GM10266 (cell line): ENCODE results near the gene FOXC1.

Experiments used
- DNase-seq: peaks from one replicate; pipeline ENCODE4 v3.0.0; 2012; ENCODE audit errors: extremely low spot score
- CTCF ChIP-seq: IDR thresholded peaks from 2 replicates; pipeline ENCODE4 v1.5.1; 2012; ENCODE audit warnings: mild to moderate bottlenecking, low read depth; ENCODE audit not compliant: control insufficient read depth, insufficient read depth; ENCODE audit errors: missing control alignments

FOXC1 gene

DNA sequence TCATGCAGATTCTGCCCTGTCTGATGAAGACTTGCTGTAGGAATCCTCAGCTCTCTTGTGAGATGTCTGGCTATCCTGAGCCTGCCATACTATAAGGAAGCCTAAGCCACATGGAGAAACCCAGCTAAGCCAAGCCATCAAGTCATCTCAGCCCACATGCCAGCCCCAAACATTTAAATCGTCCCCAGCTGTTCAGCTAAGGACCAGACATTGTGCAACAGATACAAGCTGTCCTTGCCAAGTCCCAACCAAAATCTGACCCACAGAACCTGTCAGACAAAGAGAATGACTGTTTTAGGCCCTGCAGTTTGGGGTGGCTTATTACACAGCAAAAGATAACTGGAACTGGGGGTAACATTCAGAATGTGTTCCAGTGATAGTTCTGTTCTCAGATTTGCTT lies 36.8 kb upstream of the FOXC1 start:
- TF ChIP-seq CTCF, result no peak
- DNase-seq, result no peak

DNA sequence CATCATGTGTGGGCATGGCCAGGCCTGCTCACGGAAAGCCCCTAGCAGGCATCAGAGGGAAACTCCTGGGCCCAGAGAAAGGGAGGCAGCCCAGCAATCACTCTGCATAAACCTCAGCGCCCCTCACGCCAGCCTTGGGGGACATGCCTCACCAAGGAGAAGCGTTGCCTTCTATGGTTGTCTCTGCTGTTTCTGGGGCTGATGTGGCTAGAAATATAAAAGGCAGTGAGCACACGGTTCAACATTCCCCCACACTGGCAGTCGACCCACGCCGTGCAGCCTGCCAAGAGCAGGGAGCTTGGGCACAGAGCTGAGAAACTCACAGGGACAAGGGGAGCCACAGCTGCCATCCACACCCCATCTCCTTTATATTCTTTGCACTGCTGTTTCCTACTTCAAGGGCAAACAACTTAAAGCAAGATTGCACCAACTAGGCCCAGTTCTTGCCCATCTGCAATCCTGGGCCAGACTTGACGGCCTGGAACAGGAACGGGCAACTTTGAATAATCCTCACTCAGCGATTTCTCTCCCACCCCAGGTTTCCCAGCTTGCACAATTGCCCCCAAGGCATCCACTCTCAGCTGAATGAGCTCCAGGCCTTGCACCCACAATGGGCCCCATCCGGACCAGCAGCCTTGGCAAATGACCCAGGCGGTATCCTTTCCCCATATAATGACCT lies 35.5 kb upstream of the FOXC1 start:
- TF ChIP-seq CTCF, result no peak
- DNase-seq, result no peak

GRCh38 chr6:1574890-1575209 lies 34.9 kb upstream of the FOXC1 start:
- DNase-seq, result no peak

GRCh38 chr6:1575210-1576041 lies 34.3 kb upstream of the FOXC1 start:
- DNase-seq, result no peak
- TF ChIP-seq CTCF, result no peak

More at GRCh38 chr6:1574890-1575209, 34.9 kb upstream of the FOXC1 start:
- TF ChIP-seq CTCF, result no peak

- TF ChIP-seq CTCF, result no peak
These were observed 33.5 kb upstream of the FOXC1 start for GRCh38 chr6:1576166-1576565.

GRCh38 chr6:1576711-1577110 lies 33.0 kb upstream of the FOXC1 start:
- DNase-seq, result no peak
- no peak for TF ChIP-seq CTCF

More at GRCh38 chr6:1576166-1576565, 33.5 kb upstream of the FOXC1 start:
- DNase-seq, result no peak

GRCh38 chr6:1577146-1577680 lies 32.5 kb upstream of the FOXC1 start:
- no peak for DNase-seq
- no peak for TF ChIP-seq CTCF
